Head of caudate nucleus (tissue), 42 donors: Measurements from ENCODE around the gene POM121L2.

Source experiments
- DNase-seq, 42 donors: peaks; one replicate each; pipeline versions ENCODE4 v3.0.0 to v3.0.0-alpha.2; 2020 to 2021; ENCODE audit warnings: mixed read lengths in 7 of 42
- intact Hi-C: fragments of 100-400 bp; cut with DNase I; formaldehyde crosslinking; loops from one replicate; pipeline ENCODE4 v1.15.0; 2022

The POM121L2 gene

DNA sequence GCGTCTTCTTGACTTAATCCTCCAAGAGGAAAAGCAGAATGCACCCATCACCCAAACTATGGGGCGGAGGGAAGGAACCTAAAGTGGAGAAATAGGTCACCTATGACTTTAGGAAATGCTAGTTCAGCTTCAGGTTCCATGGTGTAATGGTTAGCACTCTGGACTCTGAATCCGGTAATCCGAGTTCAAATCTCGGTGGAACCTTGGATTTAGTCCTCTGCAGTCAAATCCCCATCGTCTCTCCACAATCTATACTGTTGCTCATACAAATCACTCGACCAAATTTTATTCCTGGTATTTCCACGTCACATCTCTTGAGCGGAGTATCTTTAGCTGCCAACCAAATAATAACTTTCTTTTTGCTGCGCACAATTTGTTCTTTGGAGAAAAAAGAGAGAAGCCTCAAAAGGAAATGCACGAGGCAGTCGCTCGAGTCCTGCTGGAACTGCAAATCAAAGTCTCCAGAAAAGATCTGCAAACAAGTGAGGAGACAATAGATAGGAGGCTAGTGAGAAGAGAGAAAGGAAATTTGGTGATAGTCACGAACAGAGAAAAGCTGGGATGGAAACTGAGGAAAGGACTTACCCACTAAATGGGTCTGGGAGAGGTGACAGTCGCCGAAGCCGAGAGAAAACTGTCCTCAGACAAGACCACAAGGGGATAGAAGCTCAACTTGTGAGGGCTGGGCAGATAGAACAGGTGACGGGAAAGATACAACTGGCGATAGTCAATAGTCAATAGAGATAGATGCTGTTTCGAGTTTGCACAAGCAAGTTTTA is 16.6 kb downstream of the POM121L2 start:
- DNase-seq: no peak
- intact Hi-C loops: no loop called here

DNA sequence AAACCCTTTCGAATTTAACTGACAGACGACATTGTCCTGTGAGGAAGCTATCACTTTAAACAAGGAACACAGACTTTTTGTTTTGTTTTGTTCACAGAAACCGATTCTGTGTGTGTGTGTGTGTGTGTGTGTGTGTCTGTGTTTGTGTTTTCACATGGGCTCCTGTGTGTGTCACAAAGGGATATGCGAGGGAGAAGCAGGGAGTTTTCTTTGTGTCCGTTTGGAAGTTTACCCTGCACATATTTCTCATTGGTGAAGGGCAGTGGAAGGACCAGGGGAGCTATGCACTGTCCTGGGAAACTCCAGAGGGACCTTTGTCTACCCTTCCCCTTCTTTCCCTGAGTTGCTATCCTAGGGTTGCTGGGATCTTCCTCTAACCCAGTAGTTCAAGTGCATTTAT is 17.7 kb downstream of the POM121L2 start:
- intact Hi-C loops: no loop called here
- DNase-seq: no peak

DNA sequence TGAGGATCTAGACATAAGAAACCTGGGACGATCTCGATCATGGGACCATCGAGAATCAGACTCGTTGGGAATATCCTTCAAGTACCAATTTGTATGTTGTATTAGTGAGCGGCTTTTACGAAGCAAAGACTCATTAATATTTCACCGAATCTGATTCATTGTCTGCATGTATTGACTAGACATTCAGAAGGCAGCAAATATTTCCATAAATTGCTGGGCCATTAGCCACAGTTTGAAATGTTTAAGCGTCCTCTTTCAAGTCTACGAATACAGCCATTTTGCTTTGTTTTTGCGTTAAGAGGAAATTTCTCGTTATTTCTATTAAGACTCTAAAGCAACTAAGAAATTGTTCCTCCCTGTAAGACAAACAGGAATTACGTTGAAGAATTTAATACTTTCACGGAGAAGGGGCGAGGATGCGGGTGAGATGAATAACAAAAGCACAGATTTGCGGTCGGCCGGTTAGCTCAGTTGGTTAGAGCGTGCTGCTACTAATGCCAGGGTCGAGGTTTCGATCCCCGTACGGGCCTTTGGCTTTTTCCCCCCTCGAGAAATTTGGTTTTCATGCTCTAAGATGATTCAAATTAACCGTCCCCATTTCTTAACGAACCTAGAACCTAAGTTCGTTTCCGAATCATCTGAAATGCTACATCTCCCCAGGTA is 18.5 kb downstream of the POM121L2 start:
- intact Hi-C loops: no loop called here
- no peak for DNase-seq

DNA sequence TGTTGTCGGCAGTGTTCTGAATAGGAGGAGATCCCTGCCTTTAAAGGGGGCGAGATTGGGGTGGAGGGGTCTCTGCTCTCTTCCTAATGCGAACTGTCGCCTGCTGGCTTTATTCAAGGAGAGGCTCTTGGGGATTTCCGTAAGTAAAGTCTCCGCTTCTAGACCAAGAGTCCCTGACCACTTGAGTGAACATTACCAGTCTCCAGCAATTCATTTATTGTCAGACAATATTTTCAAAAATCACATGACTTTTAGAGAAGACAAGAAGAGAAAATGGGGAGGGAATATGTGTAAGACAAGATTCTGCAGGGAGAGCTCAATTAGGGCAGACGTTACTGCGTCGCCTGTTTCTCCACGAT is 21.2 kb downstream of the POM121L2 start:
- no peak for DNase-seq
- intact Hi-C loops: no loop called here

DNA sequence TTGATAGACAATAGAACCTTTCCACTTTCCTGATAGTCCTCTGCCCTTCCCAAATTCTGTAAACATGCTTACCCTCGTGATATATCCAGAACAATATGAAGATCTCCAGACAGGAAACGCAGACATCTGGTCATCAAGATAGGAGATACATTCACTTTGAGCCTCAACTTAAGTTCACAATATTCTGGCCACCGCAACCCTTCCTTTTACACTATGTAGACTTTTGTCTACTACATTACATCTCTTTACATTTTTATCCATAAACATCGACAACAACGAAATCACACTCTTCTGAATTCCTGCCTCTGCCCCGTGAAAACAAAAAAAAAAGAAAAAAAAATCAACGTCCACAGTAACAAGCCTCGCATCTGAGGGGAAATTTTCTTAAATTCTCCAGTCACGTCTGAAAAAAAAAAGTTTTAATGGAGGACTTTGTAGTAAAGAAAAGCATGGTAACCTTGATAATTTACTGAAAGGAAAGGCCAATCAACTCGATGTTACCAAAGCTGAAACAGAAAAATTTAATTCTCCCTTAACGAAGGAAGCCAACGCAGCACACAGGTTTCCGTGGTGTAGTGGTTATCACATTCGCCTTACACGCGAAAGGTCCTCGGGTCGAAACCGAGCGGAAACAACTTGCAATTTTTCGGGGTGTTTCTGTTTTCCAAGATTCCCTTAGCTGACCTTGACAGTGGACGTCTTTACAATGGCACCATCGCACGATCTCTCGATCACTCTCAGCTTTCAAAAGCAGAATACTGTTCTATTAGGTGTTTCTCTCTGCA is 21.8 kb downstream of the POM121L2 start:
- intact Hi-C loops: no loop called here
- DNase-seq: no peak

DNA sequence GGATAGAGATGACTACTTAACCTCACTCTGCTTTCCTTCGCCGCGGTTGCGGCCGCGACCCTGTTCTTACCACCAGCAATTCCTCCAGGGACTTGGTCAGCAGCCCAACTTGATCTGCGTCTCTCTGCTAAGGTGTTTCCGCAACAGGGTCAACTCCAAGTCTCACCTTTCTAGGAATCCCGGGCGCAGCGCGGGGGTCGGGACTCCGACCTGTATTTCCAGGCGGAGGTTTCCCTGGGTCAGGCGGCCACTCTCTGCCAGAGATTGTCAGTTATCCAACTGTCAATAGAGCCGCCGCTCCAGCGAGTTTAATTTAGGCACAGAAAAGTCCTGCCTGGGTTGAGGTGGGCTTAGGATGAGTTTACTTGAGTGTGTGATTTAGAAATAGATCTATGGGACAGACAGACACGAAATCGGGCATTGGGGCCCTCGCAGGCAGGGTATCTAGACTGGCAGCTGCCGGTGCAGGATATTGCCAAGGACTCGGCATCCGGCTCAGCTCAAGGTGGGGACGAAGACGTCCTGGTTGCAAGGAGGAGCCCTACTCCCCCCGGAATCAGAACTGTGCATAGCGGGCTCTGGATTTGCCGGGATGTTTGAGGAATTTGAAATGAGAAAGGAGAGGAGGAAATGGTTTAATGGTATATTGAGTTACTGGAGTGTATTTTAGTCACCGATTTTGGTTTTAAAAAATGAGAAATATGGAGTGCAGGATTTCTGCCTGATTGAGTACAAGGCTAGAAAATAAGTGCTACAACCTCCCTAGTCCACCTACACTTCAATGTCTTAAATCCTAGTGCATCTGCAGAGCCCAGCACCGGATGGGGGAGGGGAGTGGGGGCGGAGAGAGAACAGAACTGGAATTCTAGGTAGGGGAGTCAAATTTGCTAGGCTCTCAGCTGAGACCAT is 23.7 kb downstream of the POM121L2 start:
- intact Hi-C loops: no loop called here

DNA sequence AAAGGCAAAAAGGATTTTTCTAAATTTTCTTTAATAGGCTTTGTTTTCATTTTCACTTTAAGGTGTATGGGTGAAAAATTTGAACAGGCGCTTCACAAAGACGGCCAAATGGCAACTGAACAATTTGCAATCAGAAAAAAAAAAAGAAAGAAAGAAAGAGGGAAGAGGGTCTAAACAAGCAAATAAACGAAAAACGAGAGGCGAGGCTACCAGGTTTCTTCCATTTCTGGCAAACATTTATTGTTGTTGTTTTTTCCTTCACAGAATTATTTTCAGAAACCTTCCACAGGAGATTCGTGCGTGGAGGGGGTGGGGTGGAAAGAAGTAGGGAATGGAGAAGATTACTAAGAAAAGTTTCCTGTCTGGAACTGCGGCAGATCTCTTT is 24.3 kb downstream of the POM121L2 start:
- intact Hi-C loops: no loop called here
- no peak for DNase-seq

More for the DNA sequence above, 23.7 kb downstream of the POM121L2 start:
- no peak for DNase-seq

DNA sequence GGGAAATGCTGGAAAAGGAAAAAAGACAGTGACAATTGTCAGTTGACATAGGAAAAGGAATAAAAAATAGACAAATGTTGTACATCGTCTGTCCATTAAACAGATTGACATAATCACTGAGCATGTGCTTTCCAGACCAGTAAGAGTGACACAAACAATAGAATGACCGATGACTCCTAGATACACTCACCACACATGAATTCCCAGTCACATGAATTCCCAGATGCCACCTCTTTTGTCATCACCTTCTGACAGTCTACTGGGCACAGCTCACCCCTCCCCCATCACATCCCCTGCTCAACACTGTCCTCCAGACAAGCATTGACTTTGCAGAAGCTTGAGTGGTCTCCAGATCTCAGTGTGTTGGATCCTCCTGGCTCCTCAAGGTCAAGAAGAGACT is 25.9 kb downstream of the POM121L2 start:
- intact Hi-C loops: no loop called here
- no peak for DNase-seq

DNA sequence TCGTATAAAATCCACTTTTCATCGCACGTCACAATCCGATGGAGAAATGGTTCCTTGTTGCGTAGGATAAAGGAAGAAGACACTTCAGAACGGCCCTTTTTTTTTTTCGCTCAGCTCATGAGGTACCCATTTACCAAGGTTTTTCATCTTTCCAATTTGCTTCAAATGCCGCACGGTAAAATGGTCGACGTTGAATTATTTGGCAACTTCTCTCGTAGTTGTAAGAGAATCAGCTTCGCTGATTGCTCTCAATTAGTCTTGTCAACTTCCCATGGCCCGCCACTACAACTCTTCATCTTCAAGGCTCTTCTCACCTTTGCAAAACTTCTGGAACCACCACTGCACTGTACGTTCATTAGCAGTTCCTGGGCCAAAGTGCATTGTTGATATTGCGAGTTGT is 28.8 kb downstream of the POM121L2 start:
- intact Hi-C loops: no loop called here
- no peak for DNase-seq

DNA sequence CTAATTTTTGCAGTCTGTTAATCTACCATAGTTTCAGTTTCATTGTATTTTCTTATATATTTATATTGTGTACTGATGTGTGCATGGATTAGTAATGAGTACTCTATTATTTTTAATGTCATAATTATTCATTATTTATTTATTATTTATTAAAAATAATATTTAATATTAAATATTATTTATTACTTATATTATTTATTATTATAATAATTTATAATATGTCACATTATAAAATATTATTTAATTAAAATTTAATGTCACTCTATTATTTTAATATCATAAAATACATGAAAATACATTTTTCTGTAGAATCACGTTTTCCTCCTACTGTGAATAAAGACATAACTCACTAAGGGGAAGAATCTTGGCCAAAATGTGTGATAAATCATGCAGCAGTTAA is 30.5 kb downstream of the POM121L2 start:
- intact Hi-C loops: no loop called here
- no peak for DNase-seq

DNA sequence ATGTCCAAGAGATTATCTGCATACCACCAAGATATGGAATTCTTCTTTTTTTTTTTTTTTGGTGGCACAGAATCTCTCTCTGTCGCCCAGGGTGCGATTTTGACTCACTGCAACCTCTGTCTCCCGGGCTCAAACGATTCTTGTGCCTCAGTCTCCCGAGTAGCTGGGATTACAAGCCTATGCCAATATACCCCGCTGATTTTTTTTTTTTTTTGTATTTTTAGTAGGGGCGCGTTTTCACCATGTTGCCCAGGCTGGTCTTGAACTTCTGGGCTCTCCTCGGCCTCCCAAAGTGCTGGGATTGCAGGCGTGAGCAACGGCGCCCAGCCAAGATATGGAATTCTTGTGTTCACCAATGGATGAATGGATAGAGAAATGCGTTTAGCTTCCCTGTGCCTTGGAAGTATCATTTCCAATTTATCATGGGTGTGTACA is 31.0 kb downstream of the POM121L2 start:
- no peak for DNase-seq
- intact Hi-C loops: no loop called here

DNA sequence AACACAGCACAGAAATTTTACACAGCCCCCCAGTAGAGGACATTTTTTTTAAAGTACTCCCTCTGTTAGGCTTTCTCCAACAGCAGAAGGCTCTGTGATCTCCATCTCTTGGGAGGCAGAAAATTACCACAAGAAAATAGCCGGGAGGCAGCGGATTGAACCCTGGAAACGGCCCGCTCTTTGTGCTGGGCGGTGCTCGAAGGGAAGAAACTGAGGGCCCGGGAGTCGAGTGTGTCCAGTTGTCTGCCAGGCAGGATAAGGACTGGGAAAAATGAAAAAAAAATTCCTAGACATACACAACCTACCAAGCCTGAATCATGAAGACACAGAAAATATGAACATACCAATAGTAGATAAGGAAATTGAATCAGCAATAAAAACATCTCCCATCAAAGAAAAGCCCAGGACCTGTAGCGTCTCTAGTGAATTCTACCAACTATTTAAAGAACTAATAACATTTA is 31.5 kb downstream of the POM121L2 start:
- intact Hi-C loops: no loop called here
- DNase-seq: no peak

DNA sequence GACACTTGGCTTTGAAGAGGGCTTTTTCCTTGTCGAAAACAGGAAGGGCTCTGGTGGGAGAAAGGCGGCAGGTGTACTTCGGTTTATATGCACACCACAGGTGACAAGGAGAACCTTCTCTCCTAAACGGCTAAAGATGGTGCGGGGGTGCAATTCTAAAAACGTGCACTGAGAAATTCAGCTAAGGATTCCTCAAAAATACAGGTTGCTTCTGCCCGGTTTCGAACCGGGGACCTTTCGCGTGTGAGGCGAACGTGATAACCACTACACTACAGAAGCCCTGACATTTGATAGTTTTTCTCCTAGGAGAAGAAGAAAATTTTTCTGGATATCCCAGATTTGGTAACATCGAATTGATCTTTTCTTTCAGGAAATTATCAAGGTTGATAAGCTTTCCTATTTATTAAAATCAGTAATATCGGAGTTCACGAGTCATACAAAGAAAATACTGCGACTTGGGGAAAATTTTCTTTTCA is 32.0 kb downstream of the POM121L2 start:
- intact Hi-C loops: no loop called here
- DNase-seq: peak in 1 of 42 donors; percentile 14

DNA sequence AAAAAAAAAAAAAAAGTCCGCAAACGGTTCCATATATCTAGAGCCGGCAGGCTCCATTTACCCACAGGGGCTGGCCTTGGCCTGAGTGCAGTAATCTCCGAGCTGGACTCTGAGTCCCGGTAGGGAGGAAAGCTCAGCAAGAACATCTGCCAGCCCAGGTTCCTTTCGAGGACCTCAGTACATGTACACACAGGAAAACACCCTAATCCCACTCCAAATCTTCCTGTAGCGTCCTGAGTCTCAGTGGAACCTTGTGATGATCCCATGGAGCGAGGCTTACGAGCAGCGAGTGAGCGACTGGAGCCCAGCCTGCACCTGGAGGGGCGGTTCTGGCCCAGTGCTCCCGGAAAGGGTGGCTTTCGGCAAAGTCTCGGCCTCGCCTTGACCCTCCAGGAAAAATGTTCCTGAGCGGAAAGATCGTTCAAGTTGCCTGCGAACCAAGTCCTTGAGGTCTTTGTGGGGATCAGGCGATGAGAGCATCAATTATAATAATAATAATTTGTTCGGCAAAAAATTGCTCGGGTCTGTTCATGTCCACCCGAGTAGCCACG is 32.5 kb downstream of the POM121L2 start:
- intact Hi-C loops: no loop called here
- no peak for DNase-seq

DNA sequence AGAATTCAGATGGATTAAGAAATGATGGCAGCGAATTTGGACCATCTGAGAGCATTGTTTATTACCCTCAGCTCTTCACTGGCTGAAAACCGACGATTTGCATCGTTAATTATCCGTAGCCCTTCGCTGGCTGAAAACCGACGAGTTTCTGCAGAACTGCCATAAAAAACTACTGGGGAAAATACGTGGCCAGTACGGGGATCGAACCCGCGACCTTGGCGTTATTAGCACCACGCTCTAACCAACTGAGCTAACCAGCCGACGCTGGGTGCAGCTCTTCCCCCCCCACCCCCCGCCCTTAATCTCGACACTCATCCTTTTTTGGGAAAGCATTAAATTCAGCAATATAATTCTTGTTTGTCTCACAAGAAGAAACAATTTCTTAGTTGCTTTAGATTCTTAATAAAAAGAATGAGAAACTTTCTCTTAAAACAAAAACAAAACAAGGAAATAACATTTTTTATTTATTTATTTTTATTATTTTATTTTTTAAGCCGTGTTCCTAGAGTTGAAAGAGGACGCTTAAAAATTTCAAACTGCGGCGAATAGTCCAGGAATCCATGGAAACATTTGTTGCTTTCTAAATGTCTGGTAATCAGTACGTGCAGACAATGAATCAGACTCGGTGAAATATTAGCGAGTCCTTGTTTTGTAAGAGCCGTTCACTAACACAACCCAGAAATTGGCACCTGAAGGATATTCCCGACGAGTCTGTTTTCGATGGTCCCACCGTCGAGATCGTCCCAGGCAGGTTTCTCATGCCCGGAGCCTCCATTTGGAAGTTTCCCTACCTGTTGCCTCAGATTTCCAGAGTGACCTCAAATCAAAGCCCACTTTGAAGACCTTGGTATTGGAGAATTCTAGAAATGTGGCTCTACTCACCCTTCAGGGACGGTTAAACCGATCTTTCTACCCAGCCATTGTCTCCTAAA is 36.8 kb downstream of the POM121L2 start:
- DNase-seq: no peak
- intact Hi-C loops: no loop called here

DNA sequence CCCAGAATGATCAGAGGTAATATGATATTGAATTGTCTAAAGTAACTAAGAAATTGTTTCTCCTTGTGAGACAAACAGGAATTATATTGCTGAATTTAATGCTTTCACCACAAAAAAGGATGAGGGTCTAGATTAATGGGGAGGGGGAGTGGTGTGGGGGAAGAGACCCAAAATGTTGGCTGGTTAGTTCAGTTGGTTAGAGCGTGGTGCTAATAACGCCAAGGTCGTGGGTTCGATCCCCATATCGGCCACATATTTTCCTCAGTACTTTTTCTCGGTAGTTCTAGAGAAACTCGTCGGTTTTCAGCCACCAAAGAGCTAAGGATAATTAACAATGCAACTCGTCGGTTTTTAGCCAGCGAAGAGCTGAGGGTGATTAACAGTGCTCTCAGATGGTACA is 38.3 kb downstream of the POM121L2 start:
- intact Hi-C loops: no loop called here
- no peak for DNase-seq

DNA sequence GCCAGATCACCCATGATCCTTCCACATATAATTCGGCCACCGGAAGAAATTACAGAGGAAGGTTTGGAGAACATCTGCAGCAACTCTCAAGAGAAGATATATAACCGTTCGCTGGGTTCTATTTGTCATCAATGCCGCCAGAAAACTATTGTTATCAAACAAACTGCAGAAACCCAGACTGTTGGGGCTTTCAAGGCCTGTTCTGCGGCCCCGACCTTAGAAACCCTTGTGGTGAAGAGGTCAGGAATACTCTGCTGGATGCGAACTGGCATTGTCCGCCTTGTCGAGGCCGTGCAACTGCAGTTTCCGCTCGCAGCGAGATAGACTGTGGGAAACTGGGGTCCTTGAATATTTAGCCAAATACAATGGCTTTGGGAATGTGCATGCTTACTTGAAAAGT is 43.3 kb downstream of the POM121L2 start:
- no peak for DNase-seq
- intact Hi-C loops: no loop called here
